GM21717 (cell line): ENCODE results near the gene PKN3.

Experiments used
- ATAC-seq: cut with Tn5 transposase; IDR thresholded peaks from one replicate; pipeline ENCODE4 v1.9.1; 2021; ENCODE audit warnings: mild to moderate bottlenecking, moderate library complexity; ENCODE audit not compliant: unreplicated experiment

PKN3 gene

DNA sequence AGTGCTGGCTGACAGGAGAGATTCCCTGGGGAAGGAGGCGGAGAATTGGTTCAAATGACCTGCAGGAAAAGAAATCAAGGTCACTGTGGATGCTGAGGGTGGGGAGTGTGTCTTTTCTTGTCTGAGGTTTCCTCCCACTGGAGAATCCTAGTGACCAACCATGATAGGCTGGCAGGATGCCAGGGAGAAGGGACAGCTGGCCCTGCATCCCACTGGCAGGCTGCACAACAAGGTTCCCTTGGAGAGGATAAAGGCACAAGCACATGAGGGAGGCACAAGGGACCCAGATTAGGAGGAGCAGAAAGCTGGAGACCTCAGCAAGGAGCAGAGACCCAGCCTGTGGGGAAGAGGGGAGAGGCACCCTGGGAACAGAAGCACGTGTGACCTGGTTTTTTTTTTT lies 33.1 kb downstream of the PKN3 start:
- no peak for ATAC-seq

DNA sequence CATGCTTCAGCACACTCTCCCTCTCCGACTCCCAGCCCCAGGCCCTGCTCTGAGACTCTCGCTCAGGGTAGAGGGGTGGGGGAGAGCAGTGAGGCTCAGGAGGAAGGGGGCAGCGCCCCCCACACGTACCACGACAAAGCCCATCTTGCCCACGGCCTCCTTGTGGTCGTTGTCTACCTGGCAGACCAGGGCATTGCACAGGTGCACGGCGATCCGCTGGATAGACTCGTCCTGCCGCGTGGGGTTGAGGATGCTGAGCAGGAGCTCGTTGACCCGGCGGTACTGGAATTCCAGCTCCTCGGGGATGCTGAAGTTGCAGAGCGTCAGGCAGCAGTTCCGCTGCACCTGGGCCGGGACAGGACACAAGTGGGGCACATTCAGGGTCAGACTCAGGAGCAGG lies 40.1 kb downstream of the PKN3 start:
- no peak for ATAC-seq

DNA sequence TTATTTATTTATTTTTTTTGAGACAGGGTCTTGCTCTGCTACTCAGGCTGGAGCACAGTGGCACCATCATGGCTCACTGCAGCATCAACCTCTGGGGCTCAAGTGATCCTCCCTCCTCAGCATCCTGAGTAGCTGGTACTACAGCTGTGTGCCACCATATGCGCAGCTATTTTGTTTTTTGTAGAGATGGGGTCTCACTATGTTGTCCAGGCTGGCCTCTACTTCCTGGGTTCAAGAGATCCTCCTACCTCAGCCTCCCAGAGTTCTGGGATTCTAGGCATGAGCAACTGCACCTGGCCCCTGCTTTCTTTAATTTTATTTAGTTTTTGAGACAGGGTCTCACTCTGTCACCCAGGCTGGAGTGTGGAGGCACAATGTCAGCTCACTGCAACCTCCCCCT lies 41.1 kb downstream of the PKN3 start:
- ATAC-seq: no peak

DNA sequence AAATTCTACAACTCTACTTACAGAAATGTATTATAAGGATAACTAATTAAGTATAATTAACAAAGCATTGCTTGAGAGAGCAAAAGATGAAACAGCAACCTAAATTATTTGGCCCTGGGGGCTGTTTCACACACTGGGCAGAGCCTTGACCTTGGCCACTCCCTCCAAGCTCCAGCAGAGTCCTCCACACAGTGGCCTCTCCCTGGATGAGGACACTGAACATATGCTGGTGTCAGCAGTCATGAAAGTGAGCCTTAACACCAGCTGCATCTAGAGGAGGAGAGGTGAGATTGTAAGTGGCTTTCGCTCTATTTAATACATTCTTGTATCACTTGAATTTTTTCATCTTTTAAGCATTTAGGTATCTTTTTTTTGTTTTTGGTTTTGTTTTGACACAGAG lies 44.9 kb downstream of the PKN3 start:
- no peak for ATAC-seq

DNA sequence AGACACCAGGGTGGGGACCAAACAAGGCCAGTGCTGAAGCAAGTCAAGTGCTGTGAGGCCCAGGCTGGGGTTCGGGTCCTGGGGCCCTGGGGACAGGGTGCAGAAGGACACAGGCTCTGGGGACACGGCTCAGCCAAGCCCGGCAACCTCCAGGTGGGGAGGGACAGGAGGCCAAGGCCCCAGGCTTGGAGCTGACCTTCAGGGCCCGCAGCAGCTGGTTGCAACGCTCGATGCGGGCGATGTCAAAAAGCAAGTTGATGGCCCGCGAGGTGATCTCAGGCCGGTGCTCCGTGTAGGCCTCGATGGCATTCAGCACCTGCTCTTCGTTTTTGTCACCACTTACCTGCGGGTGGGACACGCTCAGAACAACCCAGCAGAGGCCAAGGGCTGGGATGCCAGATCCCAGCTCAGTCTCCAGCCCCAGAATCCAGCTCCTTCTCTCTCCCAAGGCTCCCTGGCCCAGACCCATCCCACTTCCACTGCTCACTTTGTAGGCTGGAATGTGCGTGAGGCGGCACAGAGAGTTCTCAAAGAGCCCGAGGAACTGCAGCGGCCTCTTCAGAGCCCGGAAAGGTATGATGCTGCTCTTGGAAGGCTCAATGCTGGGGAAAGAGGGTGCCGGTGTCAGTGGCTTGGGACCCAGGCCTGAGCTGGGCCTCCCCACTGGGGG lies 48.8 kb downstream of the PKN3 start:
- no peak for ATAC-seq

DNA sequence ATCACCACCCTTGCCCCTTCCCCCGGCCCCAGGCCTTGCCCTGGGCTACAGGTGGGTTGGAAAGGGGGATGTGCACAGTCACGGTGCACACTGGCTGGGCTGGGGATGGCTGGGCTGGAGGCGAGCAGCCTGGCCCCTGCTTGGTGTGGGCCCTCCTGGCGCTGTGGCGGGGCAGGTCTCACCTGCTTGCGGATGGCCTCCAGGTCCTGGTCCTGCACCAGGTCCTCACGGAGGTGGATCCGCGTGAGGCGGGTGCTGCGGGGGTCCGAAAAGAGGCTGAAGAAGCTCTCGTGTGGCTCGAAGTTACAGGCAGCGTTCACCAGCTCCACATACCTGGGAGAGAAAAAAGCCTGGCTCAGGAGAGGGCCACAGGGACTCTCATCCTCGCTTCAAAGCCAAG lies 51.3 kb downstream of the PKN3 start:
- no peak for ATAC-seq

DNA sequence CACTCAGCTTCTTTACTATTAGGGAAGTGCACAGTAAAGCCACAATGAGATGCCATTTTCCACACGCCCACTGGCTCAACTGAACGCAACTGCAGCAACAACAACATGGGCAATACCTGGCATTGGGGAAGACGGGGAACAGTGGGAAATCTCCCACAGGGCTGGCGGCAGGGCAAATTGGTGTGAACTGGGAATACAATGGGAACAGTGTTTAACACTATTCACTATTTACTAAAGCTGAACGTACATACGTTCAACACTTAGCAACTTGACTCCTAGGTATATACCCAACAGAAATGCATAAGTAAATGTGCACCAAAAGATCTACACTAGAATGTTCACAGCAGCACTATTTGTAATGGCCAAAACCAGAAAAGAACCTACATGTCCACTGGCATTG lies 55.3 kb downstream of the PKN3 start:
- ATAC-seq: no peak

DNA sequence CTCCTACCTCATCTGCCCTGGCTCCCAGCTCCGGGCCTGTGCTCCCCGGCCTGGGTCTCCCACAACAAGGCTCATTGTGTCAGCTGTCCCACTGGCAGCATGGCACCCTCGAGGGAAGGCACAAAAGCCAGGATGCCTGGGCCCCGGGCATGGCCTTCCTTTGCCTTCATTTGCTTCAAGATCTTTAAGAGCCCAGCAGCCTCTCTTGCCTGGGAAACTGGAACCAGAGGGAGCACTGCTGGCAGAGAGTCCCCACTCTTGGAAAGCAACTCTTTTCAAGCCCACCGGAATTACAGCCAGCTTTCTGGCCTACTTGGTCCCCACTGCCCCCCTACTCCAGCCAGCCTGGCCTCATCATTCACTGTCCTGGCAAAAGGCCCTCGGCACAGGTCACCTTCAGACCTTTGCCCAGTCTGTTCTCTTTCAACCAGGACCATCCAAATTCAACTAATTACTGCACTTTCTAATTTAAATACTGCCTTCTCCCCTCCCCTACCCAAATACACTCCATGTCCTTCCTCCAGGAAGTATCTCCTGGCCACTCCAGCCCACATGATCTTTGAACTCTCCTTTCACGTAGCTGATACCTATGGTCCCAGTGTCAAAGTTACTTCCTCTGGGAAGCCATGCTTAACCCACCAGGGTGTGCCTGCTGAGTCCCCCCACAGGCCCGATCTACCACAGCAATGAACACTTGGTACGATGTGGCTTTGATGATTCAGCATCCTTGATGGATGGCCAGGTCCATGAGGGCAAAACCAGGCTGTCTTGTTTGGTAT lies 60.6 kb downstream of the PKN3 start:
- ATAC-seq: no peak

DNA sequence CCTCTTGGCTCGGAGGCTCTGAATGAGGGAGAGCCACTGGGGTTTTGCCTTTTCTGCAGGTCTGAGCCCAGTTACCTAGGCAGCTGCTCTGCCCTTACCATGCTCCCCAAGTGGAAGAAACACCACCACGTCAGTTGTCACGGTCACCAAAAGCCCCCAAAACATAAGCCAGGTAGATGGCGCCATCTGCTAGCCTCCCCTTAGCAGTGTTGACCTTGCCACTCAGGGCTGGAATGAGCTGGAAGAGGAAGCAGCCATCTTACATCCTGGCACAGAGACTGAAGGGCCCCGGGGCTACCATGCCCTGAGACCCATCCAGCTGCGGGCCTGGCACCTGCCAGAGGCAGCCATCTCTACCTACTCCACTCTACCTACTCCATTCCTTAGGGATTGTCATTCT lies 62.1 kb downstream of the PKN3 start:
- no peak for ATAC-seq

DNA sequence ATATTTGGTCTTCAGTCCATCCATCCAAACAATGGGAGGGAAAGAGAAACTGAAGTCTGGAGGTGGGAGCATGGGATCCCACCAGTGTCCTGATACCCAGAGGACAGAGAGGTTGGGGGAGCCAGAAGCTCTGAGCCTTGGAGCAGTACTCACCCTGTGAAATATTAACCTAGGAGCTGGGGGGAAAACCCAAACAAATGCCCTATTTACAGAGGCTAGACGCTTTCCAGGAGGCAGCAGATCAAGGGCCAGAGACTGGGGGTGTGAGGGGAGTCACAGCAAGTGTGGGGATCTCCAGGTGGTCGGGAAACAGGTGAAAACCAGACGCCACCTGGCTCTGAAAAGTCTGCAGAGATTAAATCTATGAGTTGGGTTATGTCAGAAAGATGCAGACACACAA lies 63.2 kb downstream of the PKN3 start:
- ATAC-seq: no peak

DNA sequence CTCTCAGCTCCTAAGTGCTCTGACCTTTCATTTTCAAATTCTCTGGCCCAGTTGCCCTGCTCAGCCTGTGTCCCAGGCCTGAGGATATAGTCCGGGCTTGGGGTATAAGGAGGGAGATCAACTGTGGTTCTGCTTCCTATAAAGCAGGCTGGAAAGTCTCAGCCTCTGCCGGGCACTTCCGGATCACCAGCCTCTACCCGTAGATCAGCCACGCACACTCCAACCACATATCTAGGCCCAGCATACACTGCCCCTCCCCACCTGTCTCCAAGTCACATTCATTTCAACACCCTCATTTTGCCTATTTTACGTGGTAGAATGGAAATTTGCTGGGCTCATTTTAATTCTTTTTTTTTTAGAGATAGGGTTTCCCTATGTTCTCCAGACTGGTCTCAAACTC lies 66.3 kb downstream of the PKN3 start:
- ATAC-seq: no peak
